H54 (cell line): ENCODE measurements around the gene DMXL2.
"Not testable (repeated sequence)": the region's sequence is repeated elsewhere in the genome, so short reads cannot be mapped to it uniquely, and the experiment has no call there.

Experiments
- DNase-seq: peaks from one replicate; pipeline ENCODE4 v3.0.0; 2011; ENCODE audit warnings: low spot score, mixed read lengths; ENCODE audit not compliant: insufficient read length
- FAIRE-seq: peaks from 3 replicates; lab custom pipeline; 2011; peaks lifted over from hg19 to GRCh38; lab: Jason Lieb, UNC
- POLR2A ChIP-seq: IDR thresholded peaks from 2 replicates; pipeline ENCODE4 v1.6.1; 2011; ENCODE audit warnings: low read depth, mild to moderate bottlenecking, low read length

The DMXL2 gene

GRCh38 chr15:51622604-51623370 lies at the start of gene DMXL2:
Gene DMXL2 (minus strand): TSS chr15:51622771. CDS start chr15:51622545, 226 bp downstream.
- FAIRE-seq = no peak

GRCh38 chr15:51672155-51672687 lies 49.6 kb upstream of the DMXL2 start:
- FAIRE-seq (no peak), DNase-seq (no peak)
- TF ChIP-seq POLR2A = no peak

More at GRCh38 chr15:51622604-51623370, at the start of gene DMXL2:
- DNase-seq = peak; percentile 46
- TF ChIP-seq POLR2A = peak; percentile 64

GRCh38 chr15:51669381-51669780 lies 46.8 kb upstream of the DMXL2 start:
- TF ChIP-seq POLR2A = no peak
- FAIRE-seq (no peak), DNase-seq (no peak)

GRCh38 chr15:51668446-51668845 lies 45.9 kb upstream of the DMXL2 start:
- no peak for DNase-seq
- no peak for FAIRE-seq
- TF ChIP-seq POLR2A = no peak

- no peak for DNase-seq
- FAIRE-seq = no peak
- TF ChIP-seq POLR2A = no peak
Measured at GRCh38 chr15:51667478-51667877, 44.9 kb upstream of the DMXL2 start.

GRCh38 chr15:51661072-51661471 lies 38.5 kb upstream of the DMXL2 start:
- TF ChIP-seq POLR2A = no peak
- no peak for FAIRE-seq
- no peak for DNase-seq

- DNase-seq = no peak
- no peak for TF ChIP-seq POLR2A
- FAIRE-seq = no peak
Measured at GRCh38 chr15:51658664-51659063, 36.1 kb upstream of the DMXL2 start.

GRCh38 chr15:51655401-51656057 lies 33.0 kb upstream of the DMXL2 start:
- not testable (repeated sequence) for FAIRE-seq, DNase-seq

GRCh38 chr15:51652084-51652668 lies 29.6 kb upstream of the DMXL2 start:
- no peak for FAIRE-seq
- DNase-seq = no peak

GRCh38 chr15:51649659-51650521 lies 27.3 kb upstream of the DMXL2 start:
- no peak for TF ChIP-seq POLR2A
- peak; percentile 7 for DNase-seq
- peak; percentile 36 for FAIRE-seq

More at GRCh38 chr15:51652084-51652668, 29.6 kb upstream of the DMXL2 start:
- TF ChIP-seq POLR2A = no peak

GRCh38 chr15:51648643-51649042 lies 26.1 kb upstream of the DMXL2 start:
- not testable (repeated sequence) for FAIRE-seq, DNase-seq

- DNase-seq, FAIRE-seq: not testable (repeated sequence)
Measured at GRCh38 chr15:51648101-51648500, 25.5 kb upstream of the DMXL2 start.

GRCh38 chr15:51647128-51647562 lies 24.6 kb upstream of the DMXL2 start:
- DNase-seq (peak; percentile 18), FAIRE-seq (peak; percentile 84)
- TF ChIP-seq POLR2A = no peak

GRCh38 chr15:51642696-51643095 lies 20.1 kb upstream of the DMXL2 start:
- TF ChIP-seq POLR2A = no peak
- FAIRE-seq (no peak), DNase-seq (no peak)
